Measurements from ENCODE around the gene CDCA5. TPM values are rescaled to one million over a fixed set of nuclear protein-coding genes. Genes with fewer than 3 reads are reported as not detected.

The CDCA5 gene
- total RNA-seq, 1 donor from 2014 or later, result 16.5 TPM

DNA sequence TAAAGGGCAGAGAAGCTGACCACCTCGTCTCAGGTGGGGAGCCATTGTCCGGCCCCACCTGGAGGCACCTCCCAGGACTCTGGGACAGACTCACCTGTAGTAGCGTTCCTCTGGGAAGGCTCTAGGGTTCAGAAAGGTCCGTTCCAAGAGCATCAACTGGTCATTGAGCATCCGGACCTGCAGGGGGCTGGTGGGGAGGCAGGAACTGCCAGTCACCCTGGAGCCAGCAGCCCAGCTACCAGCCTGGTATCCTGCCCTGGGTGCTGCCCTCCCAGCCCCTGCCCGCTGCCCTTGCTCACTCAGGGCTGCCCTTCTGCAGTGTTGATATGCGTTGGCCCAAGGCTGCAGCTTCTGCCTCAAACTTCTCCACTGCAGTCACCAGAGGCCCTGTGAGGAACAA lies 38.1 kb downstream of the CDCA5 start:
- Mint-ChIP-seq H3K9me3 (no peaks in the 10 kb centered on the region), H3K4me1 (peaks cover 11% of the 10 kb centered on the region), H3K4me3 (no peak overlapping the region), H3K27ac (no peak overlapping the region), H3K27me3 (ENCODE audit: low read depth) (no peaks in the 10 kb centered on the region), H3K36me3 (peaks cover 3% of the 10 kb centered on the region)
- TF ChIP-seq, protein P1, sequence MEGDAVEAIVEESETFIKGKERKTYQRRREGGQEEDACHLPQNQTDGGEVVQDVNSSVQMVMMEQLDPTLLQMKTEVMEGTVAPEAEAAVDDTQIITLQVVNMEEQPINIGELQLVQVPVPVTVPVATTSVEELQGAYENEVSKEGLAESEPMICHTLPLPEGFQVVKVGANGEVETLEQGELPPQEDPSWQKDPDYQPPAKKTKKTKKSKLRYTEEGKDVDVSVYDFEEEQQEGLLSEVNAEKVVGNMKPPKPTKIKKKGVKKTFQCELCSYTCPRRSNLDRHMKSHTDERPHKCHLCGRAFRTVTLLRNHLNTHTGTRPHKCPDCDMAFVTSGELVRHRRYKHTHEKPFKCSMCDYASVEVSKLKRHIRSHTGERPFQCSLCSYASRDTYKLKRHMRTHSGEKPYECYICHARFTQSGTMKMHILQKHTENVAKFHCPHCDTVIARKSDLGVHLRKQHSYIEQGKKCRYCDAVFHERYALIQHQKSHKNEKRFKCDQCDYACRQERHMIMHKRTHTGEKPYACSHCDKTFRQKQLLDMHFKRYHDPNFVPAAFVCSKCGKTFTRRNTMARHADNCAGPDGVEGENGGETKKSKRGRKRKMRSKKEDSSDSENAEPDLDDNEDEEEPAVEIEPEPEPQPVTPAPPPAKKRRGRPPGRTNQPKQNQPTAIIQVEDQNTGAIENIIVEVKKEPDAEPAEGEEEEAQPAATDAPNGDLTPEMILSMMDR (IDR thresholded peaks at IDR 0.05; ENCODE audit: unreplicated experiment), result no peak
- DNase-seq (ENCODE audit: low spot score in 2 of 2, unreplicated experiment in 2 of 2), result no peak

DNA sequence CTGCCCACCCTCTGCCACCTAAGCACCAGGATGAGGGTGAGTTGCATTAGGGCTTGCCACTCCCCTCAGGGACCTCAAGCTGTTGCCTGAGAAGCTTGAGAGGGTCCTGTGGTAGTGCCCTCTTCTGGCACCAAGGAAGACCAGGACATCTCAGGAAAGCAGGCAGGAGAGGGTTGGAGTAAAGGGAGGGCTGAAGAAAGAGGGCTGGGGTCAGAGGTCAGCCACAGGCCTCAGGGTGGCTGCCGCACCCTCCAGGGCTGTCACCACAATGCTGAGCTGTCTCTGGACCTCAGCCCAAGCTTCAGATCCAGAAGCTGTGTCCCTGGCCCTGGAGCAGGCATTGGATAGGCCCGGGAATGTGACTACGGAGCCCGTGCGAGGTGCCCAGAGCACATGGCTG lies 38.8 kb downstream of the CDCA5 start:
- Mint-ChIP-seq H3K27me3 (ENCODE audit: low read depth) (no peaks in the 10 kb centered on the region), H3K27ac (no peak overlapping the region), H3K4me1 (peaks cover 14% of the 10 kb centered on the region), H3K36me3 (peaks cover 3% of the 10 kb centered on the region), H3K4me3 (no peak overlapping the region), H3K9me3 (no peaks in the 10 kb centered on the region)
- TF ChIP-seq, protein P1 (IDR thresholded peaks at IDR 0.05; ENCODE audit: unreplicated experiment), result no peak
- DNase-seq (ENCODE audit: low spot score in 2 of 2, unreplicated experiment in 2 of 2), result no peak

DNA sequence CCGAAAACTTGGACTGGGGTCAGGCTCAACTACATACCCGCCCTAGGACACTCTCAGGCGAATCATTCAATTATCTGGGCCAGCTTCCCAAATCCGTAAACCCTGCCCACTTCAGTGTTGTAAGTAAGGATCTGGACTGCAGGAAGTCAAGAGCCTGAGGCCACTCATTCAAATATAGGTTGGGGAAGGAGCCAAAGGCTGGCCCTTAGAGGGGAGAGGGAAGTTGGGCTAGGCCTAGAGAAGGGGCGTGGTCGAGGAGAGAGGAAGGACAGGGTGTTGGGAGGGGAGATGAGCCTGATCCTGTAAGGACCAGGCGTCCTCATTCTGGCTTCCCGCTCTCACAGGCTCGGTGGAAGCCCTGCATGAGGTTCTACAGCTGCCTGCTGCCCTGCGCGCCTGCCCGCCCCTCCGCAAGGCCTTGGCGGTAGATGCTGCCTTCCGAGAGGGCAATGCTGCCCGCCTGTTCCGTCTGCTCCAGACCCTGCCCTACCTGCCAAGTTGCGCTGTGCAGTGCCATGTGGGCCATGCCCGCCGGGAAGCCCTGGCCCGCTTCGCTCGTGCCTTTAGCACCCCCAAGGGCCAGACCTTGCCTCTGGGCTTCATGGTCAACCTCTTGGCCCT lies 39.8 kb downstream of the CDCA5 start:
- no peak for DNase-seq (ENCODE audit: low spot score in 2 of 2, unreplicated experiment in 2 of 2)
- H3K4me1 Mint-ChIP-seq, result peaks cover 14% of the 10 kb centered on the region
- TF ChIP-seq, protein P1 (IDR thresholded peaks at IDR 0.05; ENCODE audit: unreplicated experiment), result no peak
- H3K4me3 Mint-ChIP-seq, result no peak overlapping the region
- H3K36me3 Mint-ChIP-seq, result peaks cover 3% of the 10 kb centered on the region
- H3K27me3 Mint-ChIP-seq (ENCODE audit: low read depth), result no peaks in the 10 kb centered on the region
- no peaks in the 10 kb centered on the region for H3K9me3 Mint-ChIP-seq
- H3K27ac Mint-ChIP-seq, result no peak overlapping the region

- Mint-ChIP-seq H3K27ac (no peak overlapping the region), H3K9me3 (no peaks in the 10 kb centered on the region), H3K4me3 (peak overlapping the region; percentile 88), H3K36me3 (peaks cover 3% of the 10 kb centered on the region), H3K27me3 (ENCODE audit: low read depth) (no peaks in the 10 kb centered on the region), H3K4me1 (peaks cover 14% of the 10 kb centered on the region)
- DNase-seq (ENCODE audit: low spot score in 2 of 2, unreplicated experiment in 2 of 2), result no peak
- TF ChIP-seq, protein P1 (IDR thresholded peaks at IDR 0.05; ENCODE audit: unreplicated experiment), result no peak
These were observed 40.9 kb downstream of the CDCA5 start for GRCh38 chr11:65042891-65043290.

DNA sequence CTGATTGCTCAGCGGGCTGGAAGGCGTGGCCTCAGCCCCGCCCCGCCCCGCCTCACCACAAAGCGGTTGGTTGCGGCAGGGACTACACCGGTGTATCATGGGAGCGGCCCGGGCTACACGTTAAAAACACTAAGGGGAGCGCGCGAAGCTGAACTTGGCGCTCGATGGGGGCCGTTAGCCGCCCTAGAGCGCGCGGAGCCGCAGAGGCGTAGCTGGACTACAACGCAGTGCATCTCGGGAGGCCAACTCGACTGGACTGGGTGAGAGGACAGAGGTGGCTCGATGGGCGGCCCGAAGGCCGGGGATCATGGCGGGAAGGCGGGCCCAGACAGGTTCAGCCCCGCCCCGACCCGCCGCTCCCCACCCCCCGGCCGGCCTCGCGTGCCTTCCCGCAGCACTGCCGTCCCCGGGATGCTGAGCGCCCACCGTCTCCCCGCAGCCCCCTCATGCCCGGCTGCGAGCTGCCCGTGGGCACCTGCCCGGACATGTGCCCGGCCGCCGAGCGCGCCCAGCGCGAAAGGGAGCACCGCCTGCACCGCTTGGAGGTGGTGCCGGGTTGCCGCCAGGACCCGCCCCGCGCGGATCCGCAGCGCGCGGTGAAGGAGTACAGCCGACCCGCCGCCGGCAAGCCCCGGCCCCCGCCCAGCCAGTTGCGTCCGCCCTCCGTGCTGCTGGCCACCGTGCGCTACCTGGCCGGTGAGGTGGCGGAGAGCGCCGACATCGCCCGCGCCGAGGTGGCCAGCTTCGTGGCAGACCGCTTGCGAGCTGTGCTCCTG lies 42.8 kb downstream of the CDCA5 start, which contains the start of gene SAC3D1:
Gene SAC3D1, plus strand, starts transcription at position 364 of the 776 bp plus-strand sequence. Its CDS starts 83 bp downstream, at position 447.
- peak within 1 kb of the TSS; percentile 95 for H3K27ac Mint-ChIP-seq
- peak within 1 kb of the TSS; percentile 88 for H3K4me3 Mint-ChIP-seq
- DNase-seq (ENCODE audit: low spot score in 2 of 2, unreplicated experiment in 2 of 2), result peak; percentile 82 to 84
- TF ChIP-seq, protein P1 (IDR thresholded peaks at IDR 0.05; ENCODE audit: unreplicated experiment), result no peak
- peaks cover 14% of the 10 kb centered on the region for H3K4me1 Mint-ChIP-seq
- no peaks in the 10 kb centered on the region for H3K27me3 Mint-ChIP-seq (ENCODE audit: low read depth)
- peaks cover 3% of the 10 kb centered on the region for H3K36me3 Mint-ChIP-seq
- no peaks in the 10 kb centered on the region for H3K9me3 Mint-ChIP-seq
